Measurements from ENCODE around the gene LARP1.

LARP1 gene

GRCh38 chr5:154773326-154773725 lies 18.1 kb downstream of the LARP1 start:
- H3K27me3 ChIP-seq: no peaks in the 10 kb centered on the region
- no peaks in the 10 kb centered on the region for H3K9me3 ChIP-seq
- TF ChIP-seq CTCF (IDR thresholded peaks at IDR 0.05): no peak
- no peak for DNase-seq
- H3K4me3 ChIP-seq: no peak overlapping the region
- intact Hi-C loops (cut with DNase I; ENCODE audit: low total_unique reads): no loop called here
- peaks cover 0 to 87% (median 56%) of the 10 kb centered on the region in 4 donors for H3K4me1 ChIP-seq
- H3K27ac ChIP-seq: no peak overlapping the region
- H3K36me3 ChIP-seq: no peaks in the 10 kb centered on the region

GRCh38 chr5:154776167-154776566 lies 21.0 kb downstream of the LARP1 start:
- intact Hi-C loops (cut with DNase I; ENCODE audit: low total_unique reads): no loop called here
- no peaks in the 10 kb centered on the region for H3K27me3 ChIP-seq
- H3K27ac ChIP-seq: no peak overlapping the region
- no peaks in the 10 kb centered on the region for H3K36me3 ChIP-seq
- DNase-seq: no peak
- no peak overlapping the region for H3K4me3 ChIP-seq
- peaks cover 0 to 85% (median 51%) of the 10 kb centered on the region in 4 donors for H3K4me1 ChIP-seq
- H3K9me3 ChIP-seq: no peaks in the 10 kb centered on the region
- TF ChIP-seq CTCF (IDR thresholded peaks at IDR 0.05): no peak

- no peak for DNase-seq
- Histone ChIP-seq H3K9me3 (no peaks in the 10 kb centered on the region), H3K36me3 (no peaks in the 10 kb centered on the region), H3K27me3 (no peaks in the 10 kb centered on the region), H3K4me3 (no peak overlapping the region), H3K4me1 (peaks cover 0 to 85% (median 57%) of the 10 kb centered on the region in 4 donors), H3K27ac (no peak overlapping the region)
- no peak for TF ChIP-seq CTCF (IDR thresholded peaks at IDR 0.05)
- intact Hi-C loops (cut with DNase I; ENCODE audit: low total_unique reads): no loop called here
Observed at GRCh38 chr5:154778534-154778933, 23.4 kb downstream of the LARP1 start.

GRCh38 chr5:154779105-154779504 lies 23.9 kb downstream of the LARP1 start:
- H3K4me1 ChIP-seq: peaks cover 0 to 85% (median 58%) of the 10 kb centered on the region in 4 donors
- no peaks in the 10 kb centered on the region for H3K27me3 ChIP-seq
- H3K9me3 ChIP-seq: no peaks in the 10 kb centered on the region
- no peak overlapping the region for H3K27ac ChIP-seq
- no peak for TF ChIP-seq CTCF (IDR thresholded peaks at IDR 0.05)
- no peaks in the 10 kb centered on the region for H3K36me3 ChIP-seq
- peak in 1 of 2 donors; percentile 35 for DNase-seq
- H3K4me3 ChIP-seq: no peak overlapping the region
- intact Hi-C loops (cut with DNase I; ENCODE audit: low total_unique reads): no loop called here

GRCh38 chr5:154780128-154780527 lies 25.0 kb downstream of the LARP1 start:
- H3K9me3 ChIP-seq: no peaks in the 10 kb centered on the region
- H3K27ac ChIP-seq: no peak overlapping the region
- DNase-seq: no peak
- TF ChIP-seq CTCF (IDR thresholded peaks at IDR 0.05): no peak
- H3K36me3 ChIP-seq: no peaks in the 10 kb centered on the region
- intact Hi-C loops (cut with DNase I; ENCODE audit: low total_unique reads): no loop called here
- no peaks in the 10 kb centered on the region for H3K27me3 ChIP-seq
- no peak overlapping the region for H3K4me3 ChIP-seq
- H3K4me1 ChIP-seq: peaks cover 0 to 85% (median 56%) of the 10 kb centered on the region in 4 donors

- no peak for TF ChIP-seq CTCF (IDR thresholded peaks at IDR 0.05)
- Histone ChIP-seq H3K9me3 (no peaks in the 10 kb centered on the region), H3K4me1 (peaks cover 0 to 91% (median 56%) of the 10 kb centered on the region in 4 donors), H3K27me3 (no peaks in the 10 kb centered on the region), H3K27ac (peak overlapping the region; percentile 18 to 21), H3K4me3 (no peak overlapping the region), H3K36me3 (no peaks in the 10 kb centered on the region)
- no peak for DNase-seq
- intact Hi-C loops (cut with DNase I; ENCODE audit: low total_unique reads): no loop called here
Observed at GRCh38 chr5:154782326-154782725, 27.1 kb downstream of the LARP1 start.

All from tibial artery (tissue), 4 donors.